ENCODE measurements around the gene BLOC1S3. TPM values are rescaled to one million over a fixed set of nuclear protein-coding genes. Genes with fewer than 3 reads are reported as not detected.
A peak's percentile ranks its signal among the peaks of the same experiment; 100 is the strongest.

Gene BLOC1S3
- total and polyA plus RNA-seq, 2 of the 13 experiments (the other 11 are each of a cell fraction or from before 2014, with no cell fraction given): 4.3 to 4.8 TPM

DNA sequence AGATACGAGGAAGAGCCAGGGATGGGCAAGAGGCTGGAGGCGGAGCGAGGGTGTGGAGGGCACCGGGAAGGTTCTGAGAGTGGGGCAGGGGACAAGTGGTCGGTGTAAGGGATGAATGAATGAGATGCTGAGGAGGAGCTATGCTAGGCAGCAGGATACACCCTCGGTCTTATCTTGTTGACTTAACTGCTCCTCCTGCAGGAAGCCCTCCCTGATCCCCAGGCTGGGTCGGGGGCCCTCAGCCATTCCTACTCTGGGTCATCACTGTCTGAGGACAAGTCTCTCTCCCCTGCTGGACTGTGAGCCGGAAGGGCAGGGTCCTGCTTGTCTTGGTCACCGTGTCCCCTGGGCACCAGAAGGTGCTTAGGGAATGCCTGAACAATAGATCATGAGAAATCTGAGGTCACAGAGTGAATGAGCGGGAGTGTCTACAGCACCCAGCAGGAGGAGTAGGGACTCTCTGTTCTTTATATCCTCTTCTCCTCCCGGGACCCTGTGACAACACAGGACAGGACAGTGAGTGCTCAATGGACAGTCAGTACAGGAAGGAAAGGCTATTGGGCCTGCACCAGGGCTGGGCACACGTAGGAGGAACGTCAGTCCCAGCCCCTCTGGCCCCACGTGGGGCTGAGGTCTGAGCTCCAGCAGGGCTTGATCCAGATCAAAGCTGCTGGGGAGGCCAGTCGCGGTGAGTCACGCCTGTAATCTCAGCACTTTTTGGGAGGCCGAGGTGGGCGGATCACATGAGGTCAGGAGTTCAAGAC, 24.3 kb upstream of the BLOC1S3 start (continued):
- TF ChIP-seq JDP2 (CRISPR knock-in tag; IDR thresholded peaks at IDR 0.05; ENCODE audit: borderline replicate concordance): no peak
- TF ChIP-seq DNMT1 (CRISPR knock-in tag; IDR thresholded peaks at IDR 0.05): no peak
- TF ChIP-seq ETV5 (CRISPR knock-in tag; IDR thresholded peaks at IDR 0.05; ENCODE audit: borderline replicate concordance): peak; percentile 90
- TF ChIP-seq, protein P1, sequence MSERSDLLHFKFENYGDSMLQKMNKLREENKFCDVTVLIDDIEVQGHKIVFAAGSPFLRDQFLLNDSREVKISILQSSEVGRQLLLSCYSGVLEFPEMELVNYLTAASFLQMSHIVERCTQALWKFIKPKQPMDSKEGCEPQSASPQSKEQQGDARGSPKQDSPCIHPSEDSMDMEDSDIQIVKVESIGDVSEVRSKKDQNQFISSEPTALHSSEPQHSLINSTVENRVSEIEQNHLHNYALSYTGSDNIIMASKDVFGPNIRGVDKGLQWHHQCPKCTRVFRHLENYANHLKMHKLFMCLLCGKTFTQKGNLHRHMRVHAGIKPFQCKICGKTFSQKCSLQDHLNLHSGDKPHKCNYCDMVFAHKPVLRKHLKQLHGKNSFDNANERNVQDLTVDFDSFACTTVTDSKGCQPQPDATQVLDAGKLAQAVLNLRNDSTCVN (CRISPR knock-in tag; IDR thresholded peaks at IDR 0.05; ENCODE audit: borderline replicate concordance): no peak
- TF ChIP-seq, protein P2, sequence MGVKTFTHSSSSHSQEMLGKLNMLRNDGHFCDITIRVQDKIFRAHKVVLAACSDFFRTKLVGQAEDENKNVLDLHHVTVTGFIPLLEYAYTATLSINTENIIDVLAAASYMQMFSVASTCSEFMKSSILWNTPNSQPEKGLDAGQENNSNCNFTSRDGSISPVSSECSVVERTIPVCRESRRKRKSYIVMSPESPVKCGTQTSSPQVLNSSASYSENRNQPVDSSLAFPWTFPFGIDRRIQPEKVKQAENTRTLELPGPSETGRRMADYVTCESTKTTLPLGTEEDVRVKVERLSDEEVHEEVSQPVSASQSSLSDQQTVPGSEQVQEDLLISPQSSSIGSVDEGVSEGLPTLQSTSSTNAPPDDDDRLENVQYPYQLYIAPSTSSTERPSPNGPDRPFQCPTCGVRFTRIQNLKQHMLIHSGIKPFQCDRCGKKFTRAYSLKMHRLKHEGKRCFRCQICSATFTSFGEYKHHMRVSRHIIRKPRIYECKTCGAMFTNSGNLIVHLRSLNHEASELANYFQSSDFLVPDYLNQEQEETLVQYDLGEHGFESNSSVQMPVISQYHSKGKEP (CRISPR knock-in tag; IDR thresholded peaks at IDR 0.05): no peak
- peak; percentile 23; the same call in 1 of the 2 replicates for TF ChIP-seq ZNF761 (CRISPR knock-in tag; conservative IDR thresholded peaks at IDR 0.05)
- TF ChIP-seq, protein P3, sequence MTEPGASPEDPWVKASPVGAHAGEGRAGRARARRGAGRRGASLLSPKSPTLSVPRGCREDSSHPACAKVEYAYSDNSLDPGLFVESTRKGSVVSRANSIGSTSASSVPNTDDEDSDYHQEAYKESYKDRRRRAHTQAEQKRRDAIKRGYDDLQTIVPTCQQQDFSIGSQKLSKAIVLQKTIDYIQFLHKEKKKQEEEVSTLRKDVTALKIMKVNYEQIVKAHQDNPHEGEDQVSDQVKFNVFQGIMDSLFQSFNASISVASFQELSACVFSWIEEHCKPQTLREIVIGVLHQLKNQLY (CRISPR knock-in tag; IDR thresholded peaks at IDR 0.05): peak; percentile 40; the same call in 1 of the 2 replicates
- TF ChIP-seq SCMH1 (CRISPR knock-in tag; IDR thresholded peaks at IDR 0.05; ENCODE audit: borderline replicate concordance): no peak
- TF ChIP-seq AGO2 (optimal IDR thresholded peaks at IDR 0.05; ENCODE audit: low read depth, low read length): no peak
- peak; percentile 31; the same call in 1 of the 2 replicates for TF ChIP-seq THAP11 (CRISPR knock-in tag; IDR thresholded peaks at IDR 0.05)
- TF ChIP-seq STAT5B (CRISPR knock-in tag; IDR thresholded peaks at IDR 0.05): no peak
- no peak for TF ChIP-seq TCF7L2 (IDR thresholded peaks at IDR 0.05; ENCODE audit: low read depth, low read length)
- no peak for TF ChIP-seq MED13 (CRISPR knock-in tag; IDR thresholded peaks at IDR 0.05)
- peak; percentile 46; the same call in 1 of the 2 replicates for TF ChIP-seq THRA (CRISPR knock-in tag; IDR thresholded peaks at IDR 0.05; ENCODE audit: borderline replicate concordance)
- TF ChIP-seq ETV6 (CRISPR knock-in tag; conservative IDR thresholded peaks at IDR 0.05): no peak
- peak; percentile 79 for TF ChIP-seq PAXIP1 (CRISPR knock-in tag; conservative IDR thresholded peaks at IDR 0.05)
- TF ChIP-seq, protein P4, sequence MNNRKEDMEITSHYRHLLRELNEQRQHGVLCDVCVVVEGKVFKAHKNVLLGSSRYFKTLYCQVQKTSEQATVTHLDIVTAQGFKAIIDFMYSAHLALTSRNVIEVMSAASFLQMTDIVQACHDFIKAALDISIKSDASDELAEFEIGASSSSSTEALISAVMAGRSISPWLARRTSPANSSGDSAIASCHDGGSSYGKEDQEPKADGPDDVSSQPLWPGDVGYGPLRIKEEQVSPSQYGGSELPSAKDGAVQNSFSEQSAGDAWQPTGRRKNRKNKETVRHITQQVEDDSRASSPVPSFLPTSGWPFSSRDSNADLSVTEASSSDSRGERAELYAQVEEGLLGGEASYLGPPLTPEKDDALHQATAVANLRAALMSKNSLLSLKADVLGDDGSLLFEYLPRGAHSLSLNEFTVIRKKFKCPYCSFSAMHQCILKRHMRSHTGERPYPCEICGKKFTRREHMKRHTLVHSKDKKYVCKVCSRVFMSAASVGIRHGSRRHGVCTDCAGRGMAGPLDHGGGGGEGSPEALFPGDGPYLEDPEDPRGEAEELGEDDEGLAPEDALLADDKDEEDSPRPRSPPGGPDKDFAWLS (CRISPR knock-in tag; IDR thresholded peaks at IDR 0.05; ENCODE audit: borderline replicate concordance): no peak
- no peak for TF ChIP-seq U2AF2 (IDR thresholded peaks at IDR 0.05; ENCODE audit: low read depth, low read length)
- 0 out of 4 replicates have a peak, but pooled peaks of 1 of the 2 experiments have one; percentile 26 for TF ChIP-seq KLF16 (CRISPR knock-in tag; IDR thresholded peaks at IDR 0.05)

Data from HepG2 (cell line).